GM23338 (cell line): ENCODE results near the gene LAMC3. TPM values are rescaled to one million over a fixed set of nuclear protein-coding genes. Genes with fewer than 3 reads are reported as not detected.

Experiments used
- CREB1 ChIP-seq: fragments of 250-450 bp; sonication (Bioruptor Pico); IDR thresholded peaks from 2 replicates; pipeline ENCODE4 v1.5.0; 2020; ENCODE audit warnings: low read depth, mild to moderate bottlenecking, moderate library complexity
- CTCF ChIP-seq, 2 experiments: fragments of 200-600 bp in 1 of 2; sonication (generic) in 1 of 2; conservative IDR thresholded peaks; 2 replicates each; pipeline versions ENCODE4 v1.5.1 to v1.6.1; 2016 to 2017; ENCODE audit warnings: antibody characterized with exemption in 2 of 2, low read depth in 2 of 2, mild to moderate bottlenecking in 2 of 2, moderate library complexity in 1 of 2
- ETS1 ChIP-seq: IDR thresholded peaks from 2 replicates; pipeline ENCODE4 v1.6.1; 2016; ENCODE audit warnings: antibody characterized with exemption
- EZH2phosphoT487 ChIP-seq: fragments of 200-600 bp; sonication (generic); IDR thresholded peaks from one replicate; pipeline ENCODE4 v1.8.1; 2018; ENCODE audit warnings: antibody characterized with exemption; ENCODE audit not compliant: unreplicated experiment
- JUNB ChIP-seq: IDR thresholded peaks from one replicate; pipeline ENCODE4 v1.6.1; 2016; ENCODE audit warnings: antibody characterized with exemption; ENCODE audit not compliant: unreplicated experiment
- NANOG ChIP-seq: IDR thresholded peaks from 2 replicates; pipeline ENCODE4 v1.6.1; 2016; ENCODE audit warnings: antibody characterized with exemption, borderline replicate concordance
- ZNF114 ChIP-seq: fragments of 250-450 bp; sonication (Bioruptor Pico); IDR thresholded peaks from 2 replicates; pipeline ENCODE4 v1.5.0; 2020; ENCODE audit warnings: mild to moderate bottlenecking, moderate library complexity
- ZNF331 ChIP-seq: fragments of 250-450 bp; sonication (Bioruptor Pico); IDR thresholded peaks from 2 replicates; pipeline ENCODE4 v1.5.0; 2020; ENCODE audit warnings: low read depth, mild to moderate bottlenecking, moderate library complexity
- polyA plus RNA-seq: library from polyadenylated mRNA; unstranded; fragments of >200 nt; fragmentation: Nextera tagmentation; extraction: Ambion mirVana; gene quantifications from 2 replicates; pipeline ENCODE4 v1.2.1, GENCODE V29; 2016
- total RNA-seq: library from RNA; depleted of rRNA; stranded (reverse); fragments of >200 nt; shearing (Covaris generic); gene quantifications from 2 replicates; pipeline ENCODE4 v1.2.3, GENCODE V29; 2014
- TF ChIP-seq, protein P1 (sequence below): fragments of 250-450 bp; sonication (Bioruptor Pico); IDR thresholded peaks from 2 replicates; pipeline ENCODE4 v1.5.0; 2020; ENCODE audit warnings: mild to moderate bottlenecking, moderate library complexity

The LAMC3 gene
- total and polyA plus RNA-seq, 2 experiments from 2014 or later: 9.0 to 27.4 TPM

DNA sequence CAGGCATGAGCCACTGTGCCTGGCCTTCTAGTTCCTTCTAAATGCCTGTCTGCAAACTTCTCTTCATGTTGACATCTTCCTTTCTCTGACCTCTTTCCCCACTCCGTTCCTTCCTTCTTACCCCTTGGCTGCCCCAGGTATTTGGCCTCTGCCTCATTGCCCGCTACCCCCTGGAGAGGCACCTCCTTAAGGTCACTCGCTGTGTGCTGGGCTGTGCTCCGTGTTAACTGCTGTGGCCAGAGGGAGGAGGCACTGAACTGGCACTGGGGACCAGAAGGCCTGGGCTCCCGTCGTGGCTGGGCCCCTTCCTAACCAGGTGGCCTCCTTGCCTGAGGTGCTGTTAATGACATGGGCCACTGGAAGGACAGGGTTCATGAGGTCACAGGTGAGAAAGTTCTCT is 39.4 kb downstream of the LAMC3 start (continued):
- TF ChIP-seq, protein P1, sequence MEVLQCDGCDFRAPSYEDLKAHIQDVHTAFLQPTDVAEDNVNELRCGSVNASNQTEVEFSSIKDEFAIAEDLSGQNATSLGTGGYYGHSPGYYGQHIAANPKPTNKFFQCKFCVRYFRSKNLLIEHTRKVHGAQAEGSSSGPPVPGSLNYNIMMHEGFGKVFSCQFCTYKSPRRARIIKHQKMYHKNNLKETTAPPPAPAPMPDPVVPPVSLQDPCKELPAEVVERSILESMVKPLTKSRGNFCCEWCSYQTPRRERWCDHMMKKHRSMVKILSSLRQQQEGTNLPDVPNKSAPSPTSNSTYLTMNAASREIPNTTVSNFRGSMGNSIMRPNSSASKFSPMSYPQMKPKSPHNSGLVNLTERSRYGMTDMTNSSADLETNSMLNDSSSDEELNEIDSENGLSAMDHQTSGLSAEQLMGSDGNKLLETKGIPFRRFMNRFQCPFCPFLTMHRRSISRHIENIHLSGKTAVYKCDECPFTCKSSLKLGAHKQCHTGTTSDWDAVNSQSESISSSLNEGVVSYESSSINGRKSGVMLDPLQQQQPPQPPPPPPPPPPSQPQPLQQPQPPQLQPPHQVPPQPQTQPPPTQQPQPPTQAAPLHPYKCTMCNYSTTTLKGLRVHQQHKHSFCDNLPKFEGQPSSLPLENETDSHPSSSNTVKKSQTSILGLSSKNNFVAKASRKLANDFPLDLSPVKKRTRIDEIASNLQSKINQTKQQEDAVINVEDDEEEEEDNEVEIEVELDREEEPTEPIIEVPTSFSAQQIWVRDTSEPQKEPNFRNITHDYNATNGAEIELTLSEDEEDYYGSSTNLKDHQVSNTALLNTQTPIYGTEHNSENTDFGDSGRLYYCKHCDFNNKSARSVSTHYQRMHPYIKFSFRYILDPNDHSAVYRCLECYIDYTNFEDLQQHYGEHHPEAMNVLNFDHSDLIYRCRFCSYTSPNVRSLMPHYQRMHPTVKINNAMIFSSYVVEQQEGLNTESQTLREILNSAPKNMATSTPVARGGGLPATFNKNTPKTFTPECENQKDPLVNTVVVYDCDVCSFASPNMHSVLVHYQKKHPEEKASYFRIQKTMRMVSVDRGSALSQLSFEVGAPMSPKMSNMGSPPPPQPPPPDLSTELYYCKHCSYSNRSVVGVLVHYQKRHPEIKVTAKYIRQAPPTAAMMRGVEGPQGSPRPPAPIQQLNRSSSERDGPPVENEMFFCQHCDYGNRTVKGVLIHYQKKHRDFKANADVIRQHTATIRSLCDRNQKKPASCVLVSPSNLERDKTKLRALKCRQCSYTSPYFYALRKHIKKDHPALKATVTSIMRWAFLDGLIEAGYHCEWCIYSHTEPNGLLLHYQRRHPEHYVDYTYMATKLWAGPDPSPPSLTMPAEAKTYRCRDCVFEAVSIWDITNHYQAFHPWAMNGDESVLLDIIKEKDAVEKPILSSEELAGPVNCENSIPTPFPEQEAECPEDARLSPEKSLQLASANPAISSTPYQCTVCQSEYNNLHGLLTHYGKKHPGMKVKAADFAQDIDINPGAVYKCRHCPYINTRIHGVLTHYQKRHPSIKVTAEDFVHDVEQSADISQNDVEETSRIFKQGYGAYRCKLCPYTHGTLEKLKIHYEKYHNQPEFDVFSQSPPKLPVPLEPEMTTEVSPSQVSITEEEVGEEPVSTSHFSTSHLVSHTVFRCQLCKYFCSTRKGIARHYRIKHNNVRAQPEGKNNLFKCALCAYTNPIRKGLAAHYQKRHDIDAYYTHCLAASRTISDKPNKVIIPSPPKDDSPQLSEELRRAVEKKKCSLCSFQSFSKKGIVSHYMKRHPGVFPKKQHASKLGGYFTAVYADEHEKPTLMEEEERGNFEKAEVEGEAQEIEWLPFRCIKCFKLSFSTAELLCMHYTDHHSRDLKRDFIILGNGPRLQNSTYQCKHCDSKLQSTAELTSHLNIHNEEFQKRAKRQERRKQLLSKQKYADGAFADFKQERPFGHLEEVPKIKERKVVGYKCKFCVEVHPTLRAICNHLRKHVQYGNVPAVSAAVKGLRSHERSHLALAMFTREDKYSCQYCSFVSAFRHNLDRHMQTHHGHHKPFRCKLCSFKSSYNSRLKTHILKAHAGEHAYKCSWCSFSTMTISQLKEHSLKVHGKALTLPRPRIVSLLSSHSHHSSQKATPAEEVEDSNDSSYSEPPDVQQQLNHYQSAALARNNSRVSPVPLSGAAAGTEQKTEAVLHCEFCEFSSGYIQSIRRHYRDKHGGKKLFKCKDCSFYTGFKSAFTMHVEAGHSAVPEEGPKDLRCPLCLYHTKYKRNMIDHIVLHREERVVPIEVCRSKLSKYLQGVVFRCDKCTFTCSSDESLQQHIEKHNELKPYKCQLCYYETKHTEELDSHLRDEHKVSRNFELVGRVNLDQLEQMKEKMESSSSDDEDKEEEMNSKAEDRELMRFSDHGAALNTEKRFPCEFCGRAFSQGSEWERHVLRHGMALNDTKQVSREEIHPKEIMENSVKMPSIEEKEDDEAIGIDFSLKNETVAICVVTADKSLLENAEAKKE (CRISPR knock-in tag): no peak
- TF ChIP-seq NANOG: no peak
- no peak for TF ChIP-seq JUNB
- TF ChIP-seq CREB1 (CRISPR knock-in tag): no peak
- no peak for TF ChIP-seq CTCF (conservative IDR thresholded peaks at IDR 0.05; ENCODE audit: low read depth in 2 of 2)
- TF ChIP-seq ZNF331 (CRISPR knock-in tag): no peak
- TF ChIP-seq ZNF114: no peak
- TF ChIP-seq EZH2phosphoT487: no peak
- no peak for TF ChIP-seq ETS1
